ENCODE data around the gene CBLC.

The CBLC gene

DNA sequence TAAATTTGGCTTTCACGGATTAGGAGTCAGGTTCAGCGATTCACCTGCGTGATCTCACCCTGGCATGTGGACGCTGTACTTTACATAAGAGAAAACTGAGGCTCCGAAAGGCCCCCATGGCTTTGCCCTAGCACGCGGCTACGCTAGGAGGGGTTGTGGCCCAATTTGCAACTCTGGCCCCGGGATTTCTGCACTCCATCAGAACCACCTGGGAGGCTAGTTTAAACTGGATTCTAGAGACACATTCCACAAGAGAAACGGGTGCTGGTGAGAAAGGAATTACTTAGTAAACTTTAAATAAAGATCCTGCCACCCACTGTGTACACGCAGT is 23.0 kb upstream of the CBLC start:
- Histone ChIP-seq H3K4me3 (ENCODE audit: low read depth, low read length) (peak overlapping the region; percentile 77), H3K4me1 (ENCODE audit: control insufficient read depth, insufficient read depth, low read length, unreplicated experiment) (peaks cover 46% of the 10 kb centered on the region), H3K36me3 (ENCODE audit: insufficient read depth, low read length) (peaks cover 13% of the 10 kb centered on the region), H3K27ac (ENCODE audit: low read depth, low read length) (peak overlapping the region; percentile 95), H3K27me3 (ENCODE audit: insufficient read depth, low read length) (no peaks in the 10 kb centered on the region), H3K79me2 (ENCODE audit: control insufficient read depth, insufficient read depth, low read length, unreplicated experiment) (peaks cover 37% of the 10 kb centered on the region), H2AFZ (ENCODE audit: low read length, unreplicated experiment) (no peak overlapping the region)

DNA sequence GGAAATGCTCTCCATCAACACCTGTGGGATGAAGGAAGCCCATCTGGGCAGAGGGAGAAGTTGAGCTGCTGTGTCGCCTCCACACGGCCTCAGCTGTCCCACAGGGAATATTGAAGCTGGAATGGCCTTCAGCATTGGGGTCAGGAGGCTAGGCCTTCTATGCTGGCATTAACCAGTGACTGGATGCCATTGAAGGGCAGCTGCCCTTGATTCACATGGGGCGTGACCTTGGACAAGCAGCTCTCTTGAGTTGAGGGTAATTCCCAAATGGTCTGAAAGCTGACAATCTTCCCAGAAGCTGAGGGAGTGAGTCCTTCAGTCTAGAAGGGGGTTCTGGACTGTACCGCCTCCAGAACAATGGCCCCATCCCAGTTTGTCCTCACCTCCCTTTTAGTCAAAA is 22.5 kb upstream of the CBLC start:
- H3K27me3 ChIP-seq (ENCODE audit: insufficient read depth, low read length), result no peaks in the 10 kb centered on the region
- H3K4me3 ChIP-seq (ENCODE audit: low read depth, low read length), result peak overlapping the region; percentile 77
- peaks cover 32% of the 10 kb centered on the region for H3K79me2 ChIP-seq (ENCODE audit: control insufficient read depth, insufficient read depth, low read length, unreplicated experiment)
- peaks cover 46% of the 10 kb centered on the region for H3K4me1 ChIP-seq (ENCODE audit: control insufficient read depth, insufficient read depth, low read length, unreplicated experiment)
- H3K36me3 ChIP-seq (ENCODE audit: insufficient read depth, low read length), result peaks cover 13% of the 10 kb centered on the region
- peak overlapping the region; percentile 95 for H3K27ac ChIP-seq (ENCODE audit: low read depth, low read length)
- no peak overlapping the region for H2AFZ ChIP-seq (ENCODE audit: low read length, unreplicated experiment)

DNA sequence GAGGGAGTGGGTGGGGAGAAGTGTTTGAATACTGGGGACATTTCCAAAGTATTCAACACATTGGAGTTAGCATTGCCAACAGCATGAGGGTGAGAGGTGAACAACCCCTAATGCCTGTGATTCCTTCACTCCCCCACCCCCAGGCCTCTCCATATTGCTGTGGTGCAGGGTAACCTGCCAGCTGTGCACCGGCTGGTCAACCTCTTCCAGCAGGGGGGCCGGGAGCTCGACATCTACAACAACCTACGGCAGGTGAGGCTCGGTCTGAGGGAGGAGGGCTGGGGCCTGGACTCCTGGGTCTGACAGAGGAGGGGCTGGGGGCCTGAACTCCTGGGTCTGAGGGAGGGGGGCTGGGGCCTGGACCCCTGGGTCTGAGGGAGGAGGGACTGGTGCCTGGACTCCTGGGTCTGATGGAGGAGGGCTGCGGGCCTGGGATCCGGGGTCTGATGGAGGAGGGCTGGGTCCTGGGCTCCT is 21.6 kb upstream of the CBLC start:
- Histone ChIP-seq H3K79me2 (ENCODE audit: control insufficient read depth, insufficient read depth, low read length, unreplicated experiment) (peaks cover 23% of the 10 kb centered on the region), H3K27me3 (ENCODE audit: insufficient read depth, low read length) (no peaks in the 10 kb centered on the region), H2AFZ (ENCODE audit: low read length, unreplicated experiment) (no peak overlapping the region), H3K36me3 (ENCODE audit: insufficient read depth, low read length) (peaks cover 13% of the 10 kb centered on the region), H3K4me3 (ENCODE audit: low read depth, low read length) (no peak overlapping the region), H3K27ac (ENCODE audit: low read depth, low read length) (no peak overlapping the region), H3K4me1 (ENCODE audit: control insufficient read depth, insufficient read depth, low read length, unreplicated experiment) (peaks cover 44% of the 10 kb centered on the region)

DNA sequence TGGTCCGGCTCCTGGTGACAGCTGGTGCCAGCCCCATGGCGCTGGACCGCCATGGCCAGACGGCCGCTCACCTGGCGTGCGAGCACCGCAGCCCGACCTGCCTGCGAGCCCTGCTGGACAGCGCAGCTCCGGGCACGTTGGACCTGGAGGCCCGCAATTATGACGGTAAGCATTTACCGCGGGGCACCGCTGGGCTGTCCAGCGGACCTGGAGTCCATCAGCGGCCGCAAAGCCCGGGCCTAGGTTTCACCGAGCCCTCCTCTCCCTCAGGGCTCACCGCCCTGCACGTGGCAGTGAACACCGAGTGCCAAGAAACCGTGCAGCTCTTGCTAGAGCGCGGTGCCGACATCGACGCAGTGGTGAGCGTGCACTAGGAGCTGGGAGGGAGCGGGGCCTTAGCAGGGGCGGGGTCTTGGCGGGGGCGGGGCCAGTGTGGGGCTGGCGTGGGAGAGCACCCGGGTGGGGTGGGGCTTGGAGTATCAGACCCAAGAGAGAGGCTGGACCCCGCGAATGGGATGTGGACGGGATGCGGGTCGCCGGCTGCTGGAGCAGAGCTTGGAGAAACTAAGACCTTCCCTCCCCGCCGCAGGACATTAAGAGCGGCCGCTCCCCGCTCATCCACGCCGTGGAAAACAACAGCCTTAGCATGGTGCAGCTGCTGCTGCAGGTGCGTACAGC is 20.5 kb upstream of the CBLC start:
- Histone ChIP-seq H3K79me2 (ENCODE audit: control insufficient read depth, insufficient read depth, low read length, unreplicated experiment) (peaks cover 18% of the 10 kb centered on the region), H2AFZ (ENCODE audit: low read length, unreplicated experiment) (no peak overlapping the region), H3K4me3 (ENCODE audit: low read depth, low read length) (no peak overlapping the region), H3K4me1 (ENCODE audit: control insufficient read depth, insufficient read depth, low read length, unreplicated experiment) (peaks cover 41% of the 10 kb centered on the region), H3K27ac (ENCODE audit: low read depth, low read length) (no peak overlapping the region), H3K36me3 (ENCODE audit: insufficient read depth, low read length) (peaks cover 13% of the 10 kb centered on the region), H3K27me3 (ENCODE audit: insufficient read depth, low read length) (no peaks in the 10 kb centered on the region)

DNA sequence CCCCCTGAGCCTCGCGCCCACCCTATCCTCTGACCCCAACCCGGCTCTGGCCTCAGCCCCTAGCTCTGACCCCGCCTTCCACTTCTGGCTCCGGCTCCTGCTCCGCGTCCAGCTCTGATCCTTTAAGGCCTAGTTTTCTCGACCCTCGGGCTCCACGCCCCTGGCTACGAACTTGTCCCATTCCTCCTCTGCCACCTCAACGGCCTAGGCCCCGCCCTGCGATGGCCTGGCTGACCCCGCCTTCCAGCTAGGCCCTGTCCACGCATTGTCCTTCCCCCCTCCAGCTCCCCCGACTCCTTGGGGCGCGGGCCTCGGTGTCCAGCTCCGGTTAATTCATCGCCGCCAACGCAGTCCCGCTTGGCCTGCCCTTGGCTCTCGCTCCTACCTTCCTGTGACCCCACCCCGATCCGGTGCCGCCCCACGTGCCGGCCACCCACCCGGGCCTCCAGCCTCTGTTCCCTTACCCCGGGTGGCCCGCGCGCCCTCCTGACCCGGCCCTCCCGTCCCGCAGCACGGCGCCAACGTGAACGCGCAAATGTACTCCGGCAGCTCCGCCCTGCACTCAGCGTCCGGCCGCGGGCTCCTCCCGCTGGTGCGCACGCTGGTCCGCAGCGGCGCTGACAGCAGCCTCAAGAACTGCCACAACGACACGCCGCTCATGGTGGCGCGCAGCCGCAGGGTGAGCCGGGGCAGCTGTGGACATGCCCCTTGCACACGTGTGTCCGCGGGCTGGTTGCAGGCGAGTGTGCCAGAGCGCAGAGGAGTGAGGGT is 19.8 kb upstream of the CBLC start:
- Histone ChIP-seq H3K79me2 (ENCODE audit: control insufficient read depth, insufficient read depth, low read length, unreplicated experiment) (peaks cover 12% of the 10 kb centered on the region), H2AFZ (ENCODE audit: low read length, unreplicated experiment) (no peak overlapping the region), H3K4me3 (ENCODE audit: low read depth, low read length) (no peak overlapping the region), H3K27me3 (ENCODE audit: insufficient read depth, low read length) (no peaks in the 10 kb centered on the region), H3K4me1 (ENCODE audit: control insufficient read depth, insufficient read depth, low read length, unreplicated experiment) (peaks cover 35% of the 10 kb centered on the region), H3K36me3 (ENCODE audit: insufficient read depth, low read length) (peaks cover 8% of the 10 kb centered on the region; the same call in 1 of the 2 replicates), H3K27ac (ENCODE audit: low read depth, low read length) (no peak overlapping the region)

DNA sequence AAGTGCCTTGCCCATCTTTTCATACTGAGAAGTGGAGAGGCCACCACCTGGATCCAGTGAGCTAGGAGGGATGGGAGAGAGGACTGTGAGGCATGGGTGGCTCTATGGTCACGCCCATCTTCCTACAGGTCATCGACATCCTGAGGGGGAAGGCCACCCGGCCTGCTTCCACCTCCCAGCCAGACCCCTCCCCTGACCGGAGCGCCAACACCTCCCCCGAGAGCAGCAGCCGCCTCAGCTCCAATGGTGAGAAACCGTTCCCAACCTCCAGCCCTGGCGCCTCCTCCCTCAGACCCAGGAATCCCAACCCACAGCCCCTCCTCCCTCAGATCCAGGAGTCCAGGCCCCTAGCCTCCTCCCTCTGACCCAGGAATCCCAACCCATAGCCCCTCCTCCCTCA is 19.1 kb upstream of the CBLC start:
- no peak overlapping the region for H3K27ac ChIP-seq (ENCODE audit: low read depth, low read length)
- H3K36me3 ChIP-seq (ENCODE audit: insufficient read depth, low read length), result peaks cover 7% of the 10 kb centered on the region; the same call in 1 of the 2 replicates
- H2AFZ ChIP-seq (ENCODE audit: low read length, unreplicated experiment), result no peak overlapping the region
- H3K79me2 ChIP-seq (ENCODE audit: control insufficient read depth, insufficient read depth, low read length, unreplicated experiment), result peaks cover 12% of the 10 kb centered on the region
- H3K27me3 ChIP-seq (ENCODE audit: insufficient read depth, low read length), result no peaks in the 10 kb centered on the region
- no peak overlapping the region for H3K4me3 ChIP-seq (ENCODE audit: low read depth, low read length)
- peaks cover 32% of the 10 kb centered on the region for H3K4me1 ChIP-seq (ENCODE audit: control insufficient read depth, insufficient read depth, low read length, unreplicated experiment)

DNA sequence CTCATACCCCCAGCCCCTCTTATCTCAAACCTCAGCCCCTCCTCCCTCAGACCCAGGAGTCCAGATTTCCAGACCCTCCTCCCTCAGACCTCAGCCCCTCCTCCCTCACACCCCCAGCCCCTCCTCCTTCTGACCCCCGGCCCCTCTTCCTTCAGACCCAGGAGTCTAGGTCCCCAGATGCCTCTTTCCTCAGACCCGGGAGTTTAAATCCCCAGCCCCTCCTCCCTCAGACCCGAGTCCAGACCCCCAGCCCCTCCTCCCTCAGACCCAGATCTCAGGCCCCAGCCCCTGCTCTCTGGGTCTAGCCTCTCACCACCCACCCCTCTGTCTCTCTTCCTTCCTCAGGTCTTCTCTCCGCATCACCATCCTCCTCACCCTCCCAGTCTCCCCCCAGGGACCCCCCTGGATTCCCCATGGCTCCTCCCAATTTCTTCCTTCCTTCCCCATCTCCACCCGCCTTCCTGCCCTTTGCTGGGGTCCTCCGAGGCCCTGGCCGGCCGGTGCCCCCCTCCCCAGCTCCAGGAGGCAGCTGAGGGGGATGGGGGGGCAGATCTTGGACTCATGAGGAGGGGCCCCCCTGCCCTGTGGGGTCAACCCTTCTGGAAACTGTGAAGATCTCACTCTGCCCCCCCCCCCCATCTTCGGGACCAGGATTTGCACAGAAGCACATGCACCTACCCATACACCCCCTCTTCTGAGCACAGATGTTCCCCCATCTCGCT is 18.4 kb upstream of the CBLC start:
- Histone ChIP-seq H2AFZ (ENCODE audit: low read length, unreplicated experiment) (no peak overlapping the region), H3K4me3 (ENCODE audit: low read depth, low read length) (no peak overlapping the region), H3K79me2 (ENCODE audit: control insufficient read depth, insufficient read depth, low read length, unreplicated experiment) (peaks cover 12% of the 10 kb centered on the region), H3K27me3 (ENCODE audit: insufficient read depth, low read length) (no peaks in the 10 kb centered on the region), H3K36me3 (ENCODE audit: insufficient read depth, low read length) (peaks cover 7% of the 10 kb centered on the region; the same call in 1 of the 2 replicates), H3K4me1 (ENCODE audit: control insufficient read depth, insufficient read depth, low read length, unreplicated experiment) (peaks cover 27% of the 10 kb centered on the region), H3K27ac (ENCODE audit: low read depth, low read length) (no peak overlapping the region)

DNA sequence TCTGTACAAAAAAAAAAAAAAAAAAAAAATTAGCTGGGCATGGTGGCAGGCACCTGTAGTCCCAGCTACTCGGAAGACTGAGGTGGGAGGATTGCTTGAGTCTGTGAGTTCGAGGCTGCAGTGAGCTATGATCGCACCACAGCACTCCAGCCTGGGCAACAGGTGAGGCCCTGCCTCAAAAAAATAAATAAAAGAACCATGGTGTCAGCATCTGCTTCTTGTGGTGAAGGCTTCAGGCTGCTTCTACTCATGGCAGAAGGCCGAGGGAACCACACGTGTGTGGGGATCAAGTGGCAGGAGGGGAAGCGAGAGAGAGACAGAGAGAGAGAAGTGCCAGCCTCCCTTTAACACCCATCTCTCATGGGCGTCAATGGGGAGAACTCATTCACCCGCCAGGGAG is 15.7 kb upstream of the CBLC start:
- H3K79me2 ChIP-seq (ENCODE audit: control insufficient read depth, insufficient read depth, low read length, unreplicated experiment), result no peaks in the 10 kb centered on the region
- H3K27me3 ChIP-seq (ENCODE audit: insufficient read depth, low read length), result no peaks in the 10 kb centered on the region
- no peak overlapping the region for H3K27ac ChIP-seq (ENCODE audit: low read depth, low read length)
- H3K4me1 ChIP-seq (ENCODE audit: control insufficient read depth, insufficient read depth, low read length, unreplicated experiment), result peaks cover 10% of the 10 kb centered on the region
- no peak overlapping the region for H2AFZ ChIP-seq (ENCODE audit: low read length, unreplicated experiment)
- H3K36me3 ChIP-seq (ENCODE audit: insufficient read depth, low read length), result peaks cover 4% of the 10 kb centered on the region; the same call in 1 of the 2 replicates
- no peak overlapping the region for H3K4me3 ChIP-seq (ENCODE audit: low read depth, low read length)

DNA sequence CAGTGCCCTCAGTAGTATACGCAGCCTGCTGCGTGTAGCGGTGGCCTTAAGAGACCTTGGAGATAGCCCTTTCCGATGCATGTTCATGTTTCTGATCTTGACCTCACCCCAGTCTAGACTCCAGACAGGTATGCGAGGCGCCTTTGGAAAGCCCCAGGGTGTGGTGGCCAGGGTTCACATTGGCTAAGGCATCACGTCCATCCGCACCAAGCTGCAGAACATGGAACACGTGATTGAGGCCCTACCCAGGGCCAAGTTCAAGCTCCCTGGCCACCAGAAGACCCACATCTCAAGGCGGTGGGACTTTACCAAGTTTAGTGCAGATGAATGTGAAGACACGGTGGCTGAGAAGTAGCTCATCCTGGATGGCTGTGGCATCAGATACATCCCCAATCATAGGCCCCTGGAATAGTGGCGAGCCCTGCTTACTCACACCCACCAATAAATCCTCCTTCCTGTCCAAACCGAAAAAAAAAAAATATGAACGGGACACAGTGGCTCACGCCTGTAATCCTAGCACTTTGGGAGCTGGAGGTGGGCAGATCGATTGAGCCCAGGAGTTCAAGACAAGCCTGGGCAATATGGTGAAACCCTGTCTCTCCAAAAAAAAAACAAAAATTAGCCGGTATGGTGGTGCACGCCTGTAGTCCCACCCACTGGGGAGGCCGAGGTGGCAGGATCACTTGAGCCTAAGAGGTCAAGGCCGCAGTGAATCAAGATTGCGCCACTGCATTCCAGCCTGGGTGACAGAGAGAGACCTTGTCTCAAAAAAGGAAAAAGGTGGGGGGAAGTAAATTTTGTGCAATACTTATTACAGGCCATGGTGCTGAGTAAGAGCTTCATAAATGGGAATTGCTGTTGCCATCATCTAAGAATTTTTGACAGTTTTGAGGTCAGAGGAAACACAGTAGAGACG is 12.4 kb upstream of the CBLC start:
- no peaks in the 10 kb centered on the region for H3K36me3 ChIP-seq (ENCODE audit: insufficient read depth, low read length)
- H3K27me3 ChIP-seq (ENCODE audit: insufficient read depth, low read length), result no peaks in the 10 kb centered on the region
- no peak overlapping the region for H2AFZ ChIP-seq (ENCODE audit: low read length, unreplicated experiment)
- H3K4me3 ChIP-seq (ENCODE audit: low read depth, low read length), result no peak overlapping the region
- H3K4me1 ChIP-seq (ENCODE audit: control insufficient read depth, insufficient read depth, low read length, unreplicated experiment), result peaks cover 4% of the 10 kb centered on the region
- no peak overlapping the region for H3K27ac ChIP-seq (ENCODE audit: low read depth, low read length)
- no peaks in the 10 kb centered on the region for H3K79me2 ChIP-seq (ENCODE audit: control insufficient read depth, insufficient read depth, low read length, unreplicated experiment)

DNA sequence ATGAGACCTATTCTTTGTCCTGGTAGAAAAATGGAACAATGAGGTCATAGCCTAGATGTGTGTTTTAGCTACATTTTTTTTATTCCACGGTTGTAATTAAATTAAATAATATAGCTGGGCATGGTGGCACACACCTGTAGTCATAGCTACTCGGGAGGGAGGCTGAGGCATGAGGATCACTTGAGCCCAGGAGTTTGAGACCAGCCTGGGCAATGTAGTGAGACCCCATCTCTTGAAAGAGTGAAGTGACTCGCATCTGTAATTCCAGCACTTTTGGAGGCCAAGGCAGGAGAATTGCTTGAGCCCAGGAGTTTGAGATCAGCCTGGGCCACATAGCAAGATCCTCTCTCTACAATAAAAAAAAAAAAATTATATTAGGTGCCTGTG is 11.7 kb upstream of the CBLC start:
- H3K27ac ChIP-seq (ENCODE audit: low read depth, low read length), result no peak overlapping the region
- H2AFZ ChIP-seq (ENCODE audit: low read length, unreplicated experiment), result no peak overlapping the region
- no peaks in the 10 kb centered on the region for H3K36me3 ChIP-seq (ENCODE audit: insufficient read depth, low read length)
- peaks cover 2% of the 10 kb centered on the region for H3K4me1 ChIP-seq (ENCODE audit: control insufficient read depth, insufficient read depth, low read length, unreplicated experiment)
- no peaks in the 10 kb centered on the region for H3K27me3 ChIP-seq (ENCODE audit: insufficient read depth, low read length)
- no peak overlapping the region for H3K4me3 ChIP-seq (ENCODE audit: low read depth, low read length)
- H3K79me2 ChIP-seq (ENCODE audit: control insufficient read depth, insufficient read depth, low read length, unreplicated experiment), result no peaks in the 10 kb centered on the region
